Fibroblast of villous mesenchyme (primary cell): ENCODE data around the gene PGBD4. TPM values are rescaled to one million over a fixed set of nuclear protein-coding genes. Genes with fewer than 3 reads are reported as not detected.
A peak's percentile ranks its signal among the peaks of the same experiment; 100 is the strongest.

Experiments
- DNase-seq: peaks from one replicate; pipeline ENCODE4 v3.0.0-alpha.2; 2010; ENCODE audit warnings: low read depth
- H3K4me3 ChIP-seq: 2 replicates; pipeline ENCODE4 v1.5.1; 2011; ENCODE audit warnings: low read depth, mild to moderate bottlenecking, low read length
- CTCF ChIP-seq: IDR thresholded peaks from 2 replicates; pipeline ENCODE4 v1.5.1; 2012; ENCODE audit warnings: low read depth, mild to moderate bottlenecking, low read length; ENCODE audit not compliant: insufficient read depth
- total RNA-seq: library from RNA; depleted of rRNA; stranded (reverse); fragments of >200 nt; gene quantifications from 2 replicates; pipeline ENCODE4 v1.2.3, GENCODE V29; 2012

PGBD4 gene
- total RNA-seq: 1.9 and 2.6 TPM in 2 replicates

GRCh38 chr15:34101366-34102174 is at the start of gene PGBD4, which contains the start of gene EMC7:
PGBD4 (plus strand) TSS chr15:34102083; CDS start chr15:34102532, 449 bp downstream.
EMC7 (minus strand) TSS chr15:34101862; CDS start chr15:34101839, 23 bp downstream.
- no peak for TF ChIP-seq CTCF
- peak within 1 kb of the TSS; percentile 81 for H3K4me3 ChIP-seq
- DNase-seq: peak; percentile 100

GRCh38 chr15:34054081-34054707 is 47.7 kb upstream of the PGBD4 start:
- H3K4me3 ChIP-seq: no peak overlapping the region
- no peak for TF ChIP-seq CTCF
- no peak for DNase-seq

GRCh38 chr15:34055868-34056595 is 45.9 kb upstream of the PGBD4 start:
- TF ChIP-seq CTCF: no peak
- DNase-seq: peak; percentile 81
- H3K4me3 ChIP-seq: no peak overlapping the region

- no peak overlapping the region for H3K4me3 ChIP-seq
- no peak for DNase-seq
Measured at GRCh38 chr15:34056911-34057310, 45.0 kb upstream of the PGBD4 start.

GRCh38 chr15:34059476-34059875 is 42.4 kb upstream of the PGBD4 start:
- TF ChIP-seq CTCF: no peak
- DNase-seq: no peak
- no peak overlapping the region for H3K4me3 ChIP-seq

More at GRCh38 chr15:34056911-34057310, 45.0 kb upstream of the PGBD4 start:
- TF ChIP-seq CTCF: no peak

- no peak for TF ChIP-seq CTCF
- no peak overlapping the region for H3K4me3 ChIP-seq
- DNase-seq: no peak
Measured at GRCh38 chr15:34059946-34060345, 41.9 kb upstream of the PGBD4 start.
